ENCODE data around the gene ARHGEF12. TPM values are rescaled to one million over a fixed set of nuclear protein-coding genes. Genes with fewer than 3 reads are reported as not detected.
"Not testable (repeated sequence)": the region's sequence is repeated elsewhere in the genome, so short reads cannot be mapped to it uniquely, and the experiment has no call there.

Gene ARHGEF12
- total RNA-seq, 1 experiment from 2014 or later: 132 TPM

DNA sequence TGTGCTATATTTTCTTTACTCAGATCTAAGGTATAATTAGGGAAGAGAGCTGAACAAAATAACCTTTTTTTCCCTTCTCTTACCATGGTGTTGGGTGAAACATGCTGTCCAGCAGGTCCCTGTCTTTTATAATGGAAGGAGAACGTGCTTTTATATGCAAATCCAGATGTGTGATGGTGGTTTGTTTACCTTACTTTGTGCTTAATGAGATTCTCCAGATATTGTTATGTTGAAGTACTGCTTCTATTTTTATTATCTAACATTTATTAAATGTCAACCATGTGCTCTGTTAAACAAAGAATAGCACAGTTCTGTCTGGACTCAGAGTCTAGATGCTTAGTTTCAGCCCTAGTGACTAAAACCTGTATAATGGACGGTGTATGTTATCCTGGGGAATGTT is 165.2 kb downstream of the ARHGEF12 start:
- no peaks in the 10 kb centered on the region for H3K9me3 ChIP-seq (ENCODE audit: low read depth, low read length, poor library complexity, severe bottlenecking)
- peaks cover 12% of the 10 kb centered on the region for H3K27me3 ChIP-seq (replicated peaks; ENCODE audit: insufficient read depth, low read depth, low read length, poor library complexity)
- DNase-seq (ENCODE audit: low spot score): no peak
- no peak overlapping the region for H3K27ac ChIP-seq (ENCODE audit: low read depth, low read length, poor library complexity, severe bottlenecking)
- TF ChIP-seq, protein P1, sequence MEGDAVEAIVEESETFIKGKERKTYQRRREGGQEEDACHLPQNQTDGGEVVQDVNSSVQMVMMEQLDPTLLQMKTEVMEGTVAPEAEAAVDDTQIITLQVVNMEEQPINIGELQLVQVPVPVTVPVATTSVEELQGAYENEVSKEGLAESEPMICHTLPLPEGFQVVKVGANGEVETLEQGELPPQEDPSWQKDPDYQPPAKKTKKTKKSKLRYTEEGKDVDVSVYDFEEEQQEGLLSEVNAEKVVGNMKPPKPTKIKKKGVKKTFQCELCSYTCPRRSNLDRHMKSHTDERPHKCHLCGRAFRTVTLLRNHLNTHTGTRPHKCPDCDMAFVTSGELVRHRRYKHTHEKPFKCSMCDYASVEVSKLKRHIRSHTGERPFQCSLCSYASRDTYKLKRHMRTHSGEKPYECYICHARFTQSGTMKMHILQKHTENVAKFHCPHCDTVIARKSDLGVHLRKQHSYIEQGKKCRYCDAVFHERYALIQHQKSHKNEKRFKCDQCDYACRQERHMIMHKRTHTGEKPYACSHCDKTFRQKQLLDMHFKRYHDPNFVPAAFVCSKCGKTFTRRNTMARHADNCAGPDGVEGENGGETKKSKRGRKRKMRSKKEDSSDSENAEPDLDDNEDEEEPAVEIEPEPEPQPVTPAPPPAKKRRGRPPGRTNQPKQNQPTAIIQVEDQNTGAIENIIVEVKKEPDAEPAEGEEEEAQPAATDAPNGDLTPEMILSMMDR (conservative IDR thresholded peaks at IDR 0.05; ENCODE audit: low read depth, low read length): no peak
- TF ChIP-seq EZH2 (IDR thresholded peaks at IDR 0.05; ENCODE audit: borderline replicate concordance, low read depth, low read length, poor library complexity, severe bottlenecking): no peak
- no peak overlapping the region for H3K4me3 ChIP-seq (ENCODE audit: low read depth, low read length, poor library complexity, severe bottlenecking)
- H3K36me3 ChIP-seq (ENCODE audit: insufficient read depth, low read length, poor library complexity, severe bottlenecking): no peaks in the 10 kb centered on the region
- ChIA-PET CTCF (interaction anchor here (0.6 kb wide), 1 partner anchor 198 kb away, joined by 4 read pairs; no protein-coding TSS in a partner anchor), POLR2A (ENCODE audit: low non-redundant PET) (no interaction called here)
- no peaks in the 10 kb centered on the region for H3K4me1 ChIP-seq (ENCODE audit: insufficient read depth, low read length, poor library complexity, severe bottlenecking)
- intact Hi-C loops (cut with micrococcal nuclease; ENCODE audit: unreplicated experiment): no loop called here
- BruUV-seq (replicated peaks): no TSS peak

DNA sequence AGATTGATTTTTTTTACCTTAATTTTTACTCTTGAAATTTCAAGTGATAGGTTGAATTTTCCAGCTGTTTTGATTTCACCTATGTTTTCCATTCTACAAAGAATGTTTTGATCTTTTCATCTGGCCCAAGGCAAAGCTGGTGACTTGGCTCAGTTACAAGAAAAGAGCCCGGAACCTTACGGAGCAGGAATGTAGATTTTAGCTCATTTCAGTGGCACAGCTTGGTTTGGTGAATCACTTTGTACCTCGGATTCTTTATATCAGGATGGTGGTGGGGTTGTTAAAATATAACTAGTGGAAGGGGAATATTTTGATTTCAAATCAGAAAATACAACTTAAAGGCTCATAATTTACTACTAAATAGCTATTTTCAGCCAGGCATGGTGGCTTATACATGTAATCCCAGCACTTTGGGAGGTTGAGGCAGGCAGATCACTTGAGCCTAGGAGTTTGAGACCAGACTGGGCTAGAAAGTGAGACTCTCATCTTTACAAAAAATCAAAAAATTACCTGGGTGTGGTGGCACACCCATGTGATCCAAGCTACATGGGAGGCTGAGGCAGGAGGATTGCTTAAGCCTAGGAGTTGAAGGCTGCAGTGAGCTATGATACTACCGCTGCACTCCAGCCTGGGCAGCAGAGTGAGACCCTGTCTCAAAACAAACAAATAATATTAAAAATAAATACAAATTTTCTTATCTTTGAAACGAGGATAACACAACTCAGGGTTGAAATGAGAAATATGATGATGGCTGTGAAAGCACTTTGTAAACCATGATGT is 166.0 kb downstream of the ARHGEF12 start:
- DNase-seq (ENCODE audit: low spot score): no peak
- H3K9me3 ChIP-seq (ENCODE audit: low read depth, low read length, poor library complexity, severe bottlenecking): no peaks in the 10 kb centered on the region
- no peak overlapping the region for H3K4me3 ChIP-seq (ENCODE audit: low read depth, low read length, poor library complexity, severe bottlenecking)
- POLR2A ChIA-PET (ENCODE audit: low non-redundant PET): no interaction called here
- intact Hi-C loops (cut with micrococcal nuclease; ENCODE audit: unreplicated experiment): no loop called here
- H3K27ac ChIP-seq (ENCODE audit: low read depth, low read length, poor library complexity, severe bottlenecking): no peak overlapping the region
- H3K27me3 ChIP-seq (replicated peaks; ENCODE audit: insufficient read depth, low read depth, low read length, poor library complexity): peaks cover 19% of the 10 kb centered on the region
- TF ChIP-seq, protein P1 (conservative IDR thresholded peaks at IDR 0.05; ENCODE audit: low read depth, low read length): no peak
- no peak for TF ChIP-seq EZH2 (IDR thresholded peaks at IDR 0.05; ENCODE audit: borderline replicate concordance, low read depth, low read length, poor library complexity, severe bottlenecking)
- no peaks in the 10 kb centered on the region for H3K36me3 ChIP-seq (ENCODE audit: insufficient read depth, low read length, poor library complexity, severe bottlenecking)
- H3K4me1 ChIP-seq (ENCODE audit: insufficient read depth, low read length, poor library complexity, severe bottlenecking): no peaks in the 10 kb centered on the region
- no TSS peak for BruUV-seq (replicated peaks)
- CTCF ChIA-PET: no interaction called here

DNA sequence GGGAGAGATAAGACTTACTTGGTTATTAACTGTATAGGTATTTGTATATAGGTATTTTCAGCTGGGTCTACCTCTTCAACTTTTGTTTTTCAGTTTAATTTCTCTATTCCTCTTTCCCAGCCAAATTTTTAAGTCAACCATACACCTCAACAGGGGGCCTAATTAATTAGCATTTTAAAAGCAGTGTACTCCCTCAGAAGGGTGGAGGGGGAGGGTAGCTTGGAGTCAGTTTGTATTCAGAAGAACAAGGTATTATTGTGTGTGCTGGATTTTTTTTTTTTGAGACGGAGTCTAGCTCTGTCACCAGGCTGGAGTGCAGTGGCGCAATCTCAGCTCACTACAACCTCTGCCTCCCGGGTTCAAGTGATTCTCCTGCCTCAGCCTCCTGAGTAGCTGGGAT is 167.3 kb downstream of the ARHGEF12 start:
- ChIA-PET CTCF (interaction anchor here (0.7 kb wide), 1 partner anchor 273 kb away, joined by 3 read pairs; no protein-coding TSS in a partner anchor), POLR2A (ENCODE audit: low non-redundant PET) (interaction anchor here (0.6 to 0.7 kb wide), 2 partner anchors 20 to 383 kb away, joined by 5 to 9 read pairs; no protein-coding TSS in a partner anchor)
- H3K27me3 ChIP-seq (replicated peaks; ENCODE audit: insufficient read depth, low read depth, low read length, poor library complexity): peaks cover 20% of the 10 kb centered on the region
- H3K36me3 ChIP-seq (ENCODE audit: insufficient read depth, low read length, poor library complexity, severe bottlenecking); intact Hi-C loops (cut with micrococcal nuclease; ENCODE audit: unreplicated experiment); H3K9me3 ChIP-seq (ENCODE audit: low read depth, low read length, poor library complexity, severe bottlenecking); H3K27ac ChIP-seq (ENCODE audit: low read depth, low read length, poor library complexity, severe bottlenecking); H3K4me1 ChIP-seq (ENCODE audit: insufficient read depth, low read length, poor library complexity, severe bottlenecking); H3K4me3 ChIP-seq (ENCODE audit: low read depth, low read length, poor library complexity, severe bottlenecking); BruUV-seq (replicated peaks): not testable (repeated sequence)
- DNase-seq (ENCODE audit: low spot score): peak; percentile 38
